HG02763 (cell line): ENCODE data around the gene UGT8.
"Not testable (repeated sequence)": the region's sequence is repeated elsewhere in the genome, so short reads cannot be mapped to it uniquely, and the experiment has no call there.

Experiments
- ATAC-seq: cut with Tn5 transposase; IDR thresholded peaks from one replicate; pipeline ENCODE4 v1.9.1; 2021; ENCODE audit warnings: mild to moderate bottlenecking, moderate library complexity; ENCODE audit not compliant: unreplicated experiment

The UGT8 gene

DNA sequence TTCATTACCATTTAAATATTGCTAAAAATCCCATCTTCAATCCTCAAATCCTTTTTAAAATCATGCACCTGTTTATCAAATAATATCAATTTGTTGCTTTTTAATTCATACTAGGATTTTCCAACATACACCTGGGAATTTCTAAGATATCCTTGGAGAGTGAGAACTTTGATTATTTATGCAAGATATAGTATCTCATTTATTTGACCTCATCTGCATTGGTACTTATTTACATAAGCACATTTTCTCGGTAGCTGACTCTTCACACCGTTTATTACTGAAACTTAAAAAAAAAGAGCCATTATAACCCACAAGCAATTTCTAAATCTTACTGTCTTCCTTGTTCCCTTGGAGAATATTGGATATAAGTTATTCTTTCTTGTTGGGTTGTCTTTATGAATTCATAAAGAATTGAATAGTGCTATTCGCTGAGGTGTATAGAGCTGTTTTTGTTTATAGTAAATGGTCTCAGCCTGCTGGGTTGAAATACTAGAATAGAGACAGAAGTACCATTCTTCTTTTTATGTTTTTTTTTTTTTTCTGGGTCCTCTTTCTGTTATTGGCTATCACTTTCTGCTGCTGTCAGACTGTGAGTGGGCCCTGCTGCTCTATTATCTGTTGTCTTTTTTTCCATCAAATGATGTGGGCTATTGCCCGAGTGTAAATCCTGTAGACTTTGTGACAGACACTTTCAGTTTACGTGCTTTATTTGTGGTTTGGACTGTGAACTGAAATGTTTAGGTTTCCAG is 2.9 kb downstream of the UGT8 start:
- peak; percentile 32 for ATAC-seq

DNA sequence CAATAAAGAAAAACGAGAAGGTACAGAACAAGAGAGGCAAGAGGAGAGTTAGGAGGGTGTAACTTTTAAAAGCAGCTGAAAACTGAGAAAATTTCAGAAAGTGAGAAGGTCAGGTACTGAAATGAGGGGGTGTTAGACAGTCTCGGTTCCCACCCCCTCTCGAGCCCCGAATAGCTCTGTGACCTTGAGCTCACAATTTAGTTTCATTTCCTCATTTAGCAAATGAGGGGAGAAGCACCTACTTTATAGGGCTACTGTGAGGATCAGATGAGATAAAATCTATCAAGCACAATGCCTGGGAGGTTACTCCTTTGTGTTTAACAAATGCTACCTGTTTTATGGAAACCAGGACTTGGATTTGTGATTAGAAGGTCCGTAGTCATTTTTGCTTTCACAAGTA is 4.9 kb downstream of the UGT8 start:
- ATAC-seq, result peak; percentile 97

DNA sequence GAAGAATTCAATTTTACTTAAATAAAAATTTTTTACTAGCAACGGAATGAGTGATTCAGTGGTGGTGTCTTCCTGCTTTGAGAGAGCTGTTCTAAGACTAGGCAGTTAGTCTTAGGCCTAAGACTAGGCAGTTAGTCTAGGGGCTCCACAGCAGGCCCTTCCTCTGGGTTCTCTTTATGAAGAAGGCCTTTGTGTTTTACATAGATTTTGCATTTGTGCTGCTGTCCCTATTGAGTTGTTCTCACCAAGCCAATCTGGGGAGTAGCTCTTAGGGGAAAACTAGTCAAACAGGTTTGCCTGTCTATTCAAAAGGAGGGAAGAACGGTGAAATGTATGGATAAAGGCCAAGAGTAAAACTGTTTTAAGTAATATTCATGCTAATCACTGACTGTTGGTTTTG is 7.6 kb downstream of the UGT8 start:
- ATAC-seq, result no peak

DNA sequence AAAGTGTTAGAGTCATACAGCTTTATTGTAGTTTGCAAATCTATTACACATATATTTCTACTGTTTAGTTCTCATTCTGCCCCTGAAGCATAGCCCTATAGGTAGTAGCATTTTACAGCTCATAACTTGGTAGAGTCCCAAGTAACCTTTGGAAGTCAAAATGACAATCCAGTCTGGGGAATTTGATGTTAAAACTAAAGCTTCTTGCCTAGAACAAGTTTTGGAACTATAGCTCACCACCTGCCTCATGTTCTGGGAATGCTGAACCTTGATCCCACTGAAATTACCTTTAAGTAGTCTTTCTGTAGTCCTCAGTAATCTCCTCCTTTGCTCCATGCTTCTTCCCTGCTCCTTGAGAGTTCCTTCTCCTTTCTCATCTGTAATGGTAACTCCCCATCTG is 8.4 kb downstream of the UGT8 start:
- ATAC-seq, result no peak

DNA sequence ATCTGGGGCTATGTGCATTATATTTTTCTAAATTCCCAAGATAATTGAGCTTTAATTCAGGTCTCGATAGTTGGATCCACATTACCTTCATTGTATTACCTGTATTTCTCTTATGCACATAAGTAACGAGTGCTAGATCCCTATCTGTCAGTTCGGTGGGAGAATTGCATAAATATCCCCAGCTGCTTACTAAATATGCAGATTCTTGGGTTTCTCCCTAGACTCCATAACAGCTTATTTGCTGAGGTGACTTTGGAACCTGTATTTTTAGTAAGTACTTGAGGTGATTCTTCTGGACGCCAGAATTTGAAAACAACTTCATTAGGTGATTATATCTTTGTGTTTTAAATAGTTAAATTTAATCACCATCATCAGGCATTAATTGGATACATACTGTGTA is 15.0 kb downstream of the UGT8 start:
- no peak for ATAC-seq

DNA sequence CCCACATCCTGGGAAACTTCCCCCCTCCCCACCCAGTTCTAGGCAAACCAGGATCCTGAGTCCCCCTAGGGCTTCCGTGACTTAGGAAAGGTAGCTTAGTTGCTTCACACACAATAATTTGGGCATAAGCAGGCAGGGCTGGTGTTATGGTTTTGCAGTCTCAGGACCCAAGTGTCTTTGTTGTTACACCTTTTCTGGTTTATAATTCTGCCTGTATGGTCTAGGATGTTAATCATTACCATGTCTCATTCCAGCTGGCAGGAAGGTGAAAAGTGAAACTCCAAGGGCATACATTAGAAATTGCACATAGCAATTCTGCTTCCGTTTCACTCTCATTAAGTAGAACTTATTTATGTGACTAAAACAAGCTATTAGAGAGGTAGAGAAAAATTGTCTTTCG is 16.8 kb downstream of the UGT8 start:
- ATAC-seq, result peak; percentile 64

DNA sequence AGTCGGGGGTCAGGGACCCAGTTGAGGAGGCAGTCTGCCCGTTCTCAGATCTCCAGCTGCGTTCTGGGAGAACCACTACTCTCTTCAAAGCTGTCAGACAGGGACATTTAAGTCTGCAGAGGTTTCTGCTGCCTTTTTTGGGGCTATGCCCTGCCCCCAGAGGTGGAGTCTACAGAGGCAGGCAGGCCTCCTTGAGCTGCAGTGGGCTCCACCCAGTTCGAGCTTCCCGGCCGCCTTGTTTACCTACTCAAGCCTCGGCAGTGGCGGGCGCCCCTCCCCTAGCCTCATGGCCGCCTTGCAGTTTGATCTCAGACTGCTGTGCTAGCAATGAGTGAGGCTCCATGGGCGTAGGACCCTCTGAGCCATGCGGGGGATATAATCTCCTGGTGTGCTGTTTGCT is 17.4 kb downstream of the UGT8 start:
- not testable (repeated sequence) for ATAC-seq

DNA sequence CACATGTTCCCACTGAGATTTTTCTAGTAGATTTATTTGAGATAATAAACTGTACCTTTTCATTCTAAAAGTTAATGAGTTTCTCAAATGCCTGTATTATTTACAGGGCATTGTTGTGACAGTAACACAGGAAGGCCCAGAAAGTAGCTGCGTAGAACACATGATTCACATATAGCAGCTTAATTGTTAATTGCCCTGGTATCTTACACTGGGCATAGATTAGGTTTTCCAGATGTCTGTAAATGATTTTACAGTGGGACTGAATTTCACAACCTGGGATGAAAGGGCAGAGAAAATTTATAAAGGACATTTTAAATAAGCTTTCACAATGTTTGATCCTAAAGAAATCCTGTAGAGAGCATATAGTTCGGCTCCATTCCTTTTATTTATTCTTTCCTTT is 27.6 kb downstream of the UGT8 start:
- no peak for ATAC-seq

DNA sequence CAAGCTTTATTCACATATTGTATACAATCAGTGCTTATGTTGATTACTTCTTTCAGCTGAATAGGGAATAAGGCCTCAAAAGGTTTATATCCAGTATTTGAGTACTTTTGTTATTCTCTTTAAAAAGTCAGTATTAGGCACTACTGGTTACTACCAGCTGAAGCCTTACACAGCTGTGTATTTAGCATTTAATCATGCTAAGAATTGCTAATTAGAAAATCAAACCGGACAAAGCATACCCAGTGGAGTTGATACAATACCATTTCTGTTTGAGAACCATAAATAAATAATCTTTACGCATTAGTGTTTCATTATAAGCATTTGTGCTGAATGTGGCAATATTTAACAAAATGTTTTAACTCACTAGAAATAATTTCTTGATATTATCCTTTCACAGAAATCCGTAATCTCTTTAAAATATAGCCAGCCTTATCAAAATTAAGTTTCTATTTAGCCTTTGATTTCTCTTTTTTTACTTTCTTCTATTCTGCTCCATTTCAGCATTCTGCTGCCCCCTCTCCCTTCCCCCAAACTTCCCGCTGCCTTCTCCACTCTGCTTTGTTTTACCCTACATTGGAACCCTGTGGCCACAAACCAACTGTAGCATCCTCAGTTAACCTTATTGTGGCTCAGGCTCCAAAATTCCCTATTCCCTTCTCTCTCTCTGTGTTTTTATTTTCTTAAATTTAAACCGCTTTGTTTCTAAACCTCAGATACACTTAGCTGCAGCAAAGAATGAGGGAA is 37.8 kb downstream of the UGT8 start:
- ATAC-seq, result no peak

DNA sequence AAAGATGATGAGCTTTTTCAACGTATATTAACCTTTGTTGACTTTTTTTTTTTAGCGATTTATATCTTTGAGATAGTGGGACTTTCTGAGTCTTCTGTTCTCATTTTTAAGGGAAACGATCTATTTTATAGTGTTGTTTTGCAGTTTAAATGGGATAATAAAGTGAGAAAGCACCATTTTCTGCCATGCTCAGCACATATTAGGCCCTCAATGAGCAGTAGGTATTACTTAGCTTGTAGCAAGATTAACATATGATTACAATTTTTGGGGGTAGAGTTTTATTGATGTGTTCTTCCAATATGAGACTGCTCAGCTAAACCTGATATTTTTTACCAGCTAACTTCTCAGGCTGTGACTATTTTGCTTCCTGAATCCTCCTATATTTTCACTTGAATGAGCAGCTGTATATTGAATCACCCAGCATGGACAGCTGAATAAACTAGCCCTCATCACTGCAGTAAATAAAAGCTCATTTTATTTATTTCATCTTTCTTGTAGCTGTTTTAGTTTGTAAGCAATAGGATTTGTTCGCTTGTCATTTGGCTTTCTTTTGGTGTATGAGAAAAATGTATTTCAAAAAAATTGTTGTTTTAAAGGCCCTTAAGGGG is 43.7 kb downstream of the UGT8 start:
- no peak for ATAC-seq

DNA sequence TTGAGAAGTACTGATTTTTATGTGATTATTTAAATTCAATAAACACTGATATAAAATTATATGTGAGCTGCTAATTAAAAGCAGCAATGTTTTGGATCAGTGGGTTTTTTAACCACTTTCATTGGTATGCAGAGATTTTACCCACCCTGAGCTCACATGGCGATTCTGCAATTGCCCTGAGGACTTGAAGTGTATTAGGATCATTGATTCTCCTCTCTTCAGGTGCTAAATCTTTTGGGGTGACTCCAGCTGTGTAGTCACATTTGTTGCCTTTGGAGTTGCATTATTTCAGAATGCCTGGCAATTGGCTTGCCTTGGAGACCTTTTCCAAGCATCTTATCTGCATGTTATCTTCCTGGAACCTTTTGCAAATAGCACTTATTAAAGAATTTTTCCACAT is 51.3 kb downstream of the UGT8 start:
- no peak for ATAC-seq

DNA sequence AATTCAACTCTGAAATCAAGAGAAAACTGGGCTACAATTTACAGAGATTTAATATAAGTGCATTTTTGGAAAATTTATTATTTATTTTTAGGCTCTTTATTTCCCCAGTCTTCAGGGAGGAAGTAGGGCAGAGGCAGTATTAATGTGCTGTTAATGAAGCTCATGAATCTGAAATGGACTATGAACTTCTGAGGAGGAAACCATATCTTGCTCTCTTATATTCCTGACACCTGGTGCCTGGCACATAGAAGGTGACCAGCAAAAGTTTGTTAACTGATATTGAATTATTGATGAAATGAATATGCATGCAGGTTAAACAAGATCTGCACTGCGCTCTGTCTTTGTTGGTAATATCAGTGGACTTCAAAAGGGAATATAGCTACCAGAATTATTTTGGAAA is 55.1 kb downstream of the UGT8 start:
- no peak for ATAC-seq

DNA sequence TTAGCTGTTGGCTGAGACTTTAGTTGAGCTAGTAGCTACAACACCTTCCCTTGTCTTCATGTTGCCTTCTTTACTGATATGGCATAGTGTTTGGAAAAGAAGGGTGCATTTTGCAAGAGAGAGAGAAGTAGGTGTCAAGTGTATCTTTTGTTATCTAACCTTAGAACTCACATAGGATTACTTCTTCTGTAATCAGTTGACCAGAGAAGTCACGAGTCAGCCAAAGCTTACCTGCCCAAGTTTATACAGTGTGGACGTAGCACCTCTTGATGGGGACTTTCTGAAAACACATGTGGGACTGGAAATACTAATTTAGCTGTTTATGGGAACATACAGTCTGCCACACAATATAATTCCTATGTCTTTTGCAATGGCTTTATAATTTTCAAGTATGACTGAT is 56.0 kb downstream of the UGT8 start:
- no peak for ATAC-seq

DNA sequence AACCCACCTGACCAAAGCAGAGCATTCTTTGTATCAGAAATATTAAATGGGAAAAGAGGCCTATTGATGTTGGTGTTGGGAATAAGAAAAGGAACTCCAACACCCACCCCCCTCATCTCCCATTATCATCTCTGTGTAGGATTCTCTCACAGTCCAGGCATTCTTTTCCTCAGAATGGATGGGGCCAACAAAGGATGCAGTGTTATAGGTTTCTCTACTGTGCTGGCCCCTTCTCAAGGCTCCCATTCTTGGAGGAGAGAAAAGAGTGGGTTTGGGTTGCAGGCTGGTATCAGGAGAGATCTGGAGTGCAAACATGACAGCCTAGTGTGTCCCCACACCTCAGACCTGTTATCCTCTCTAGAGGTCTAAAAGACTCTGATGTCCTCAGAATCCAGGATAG is 59.6 kb downstream of the UGT8 start:
- no peak for ATAC-seq

DNA sequence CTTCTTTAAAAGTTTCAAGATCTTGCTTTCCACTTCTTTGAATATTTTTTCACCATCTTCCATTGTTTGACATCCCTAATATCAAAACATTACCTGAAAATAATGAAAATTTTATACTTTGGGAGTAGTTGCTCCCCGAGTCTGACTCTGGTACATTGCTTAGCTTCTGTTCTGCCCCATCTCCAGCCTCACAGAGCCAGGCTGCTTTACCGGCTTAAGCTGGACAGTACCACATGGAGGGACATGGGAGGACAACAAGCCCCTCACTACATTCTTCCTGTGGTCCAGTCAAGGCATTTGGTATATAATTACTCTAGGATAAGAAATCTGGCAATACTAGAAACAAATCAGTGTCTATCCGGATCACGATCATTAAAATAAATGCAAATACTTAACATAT is 60.2 kb downstream of the UGT8 start:
- no peak for ATAC-seq

DNA sequence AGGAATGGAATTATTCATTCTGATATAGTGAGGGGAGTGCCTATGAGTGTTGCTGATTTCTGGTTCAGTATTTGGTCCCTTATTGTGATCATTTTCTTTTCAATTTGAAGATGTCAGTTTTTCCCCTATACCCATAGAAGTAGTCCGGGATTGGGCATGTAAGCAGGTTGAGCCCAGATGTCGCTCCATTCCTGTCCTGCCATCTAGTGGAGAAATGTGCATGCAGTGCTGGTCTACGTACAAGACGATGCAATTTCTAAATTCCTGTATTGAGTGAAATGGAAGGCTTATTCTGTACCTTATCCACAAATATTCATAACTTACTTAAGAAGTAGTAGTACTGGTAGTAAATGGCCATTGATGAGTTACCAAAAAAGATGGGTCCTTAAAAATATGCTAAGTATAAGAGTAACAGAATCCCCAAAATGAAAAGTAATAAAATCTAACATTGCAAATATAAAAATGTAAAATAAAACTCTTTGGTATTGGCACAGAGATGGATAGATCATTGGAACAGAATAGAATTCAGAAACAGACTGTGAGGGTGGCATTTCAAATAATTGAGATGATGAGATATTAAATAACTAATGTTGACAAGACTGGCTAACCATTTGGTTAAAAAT is 60.9 kb downstream of the UGT8 start:
- ATAC-seq, result peak; percentile 93

DNA sequence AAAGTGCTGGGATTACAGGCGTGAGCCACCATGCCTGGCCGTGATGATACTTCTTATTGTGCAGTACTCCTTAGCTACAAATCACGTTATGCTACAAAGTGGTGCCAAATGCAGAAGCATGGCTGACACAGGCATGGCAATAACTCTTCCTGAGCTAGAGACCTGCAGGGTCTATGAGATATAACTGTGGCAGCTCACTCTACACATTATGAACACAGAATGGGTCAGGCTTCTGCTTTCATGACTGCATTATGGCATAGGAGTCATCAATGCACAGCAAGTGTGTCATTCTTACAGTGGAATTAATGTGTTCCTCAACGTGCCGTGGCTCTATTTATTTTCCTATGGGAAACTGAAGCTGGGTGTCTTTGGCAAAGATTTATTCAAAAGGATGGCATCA is 64.5 kb downstream of the UGT8 start:
- no peak for ATAC-seq

DNA sequence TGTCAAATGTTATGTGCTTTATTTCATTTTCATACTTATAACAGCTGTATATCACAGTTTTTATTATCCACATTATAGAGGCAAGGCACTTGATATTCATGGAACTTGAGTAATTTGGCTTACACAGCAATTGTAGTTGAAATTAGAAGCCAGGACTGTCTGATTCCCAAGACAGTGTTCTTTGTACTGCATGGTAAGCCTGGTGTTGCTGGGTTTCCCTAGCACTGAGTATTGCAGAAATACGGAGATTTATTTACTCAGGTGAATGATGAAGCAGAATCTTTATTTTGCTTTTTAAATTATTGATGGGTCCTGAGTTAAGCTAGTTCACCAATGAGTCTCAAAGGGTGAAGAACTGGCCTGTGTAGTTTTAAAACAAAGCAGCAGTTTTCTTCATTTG is 70.0 kb downstream of the UGT8 start:
- ATAC-seq, result no peak

DNA sequence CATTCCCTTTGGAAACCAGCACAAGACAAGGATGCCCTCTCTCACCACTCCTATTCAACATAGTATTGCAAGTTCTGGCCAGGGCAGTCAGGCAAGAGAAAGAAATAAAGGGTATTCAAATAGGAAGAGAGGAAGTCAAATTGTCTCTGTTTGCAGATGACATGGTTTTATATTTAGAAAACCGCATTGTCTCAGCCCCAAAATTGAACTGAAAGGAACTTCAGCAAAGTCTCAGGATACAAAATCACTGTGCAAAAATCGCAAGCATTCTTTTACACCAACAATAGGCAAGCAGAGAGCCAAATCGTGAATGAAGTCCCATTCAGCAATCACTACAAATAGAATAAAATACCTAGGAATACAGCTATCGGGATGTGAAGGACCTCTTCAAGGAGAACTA is 72.1 kb downstream of the UGT8 start:
- not testable (repeated sequence) for ATAC-seq

DNA sequence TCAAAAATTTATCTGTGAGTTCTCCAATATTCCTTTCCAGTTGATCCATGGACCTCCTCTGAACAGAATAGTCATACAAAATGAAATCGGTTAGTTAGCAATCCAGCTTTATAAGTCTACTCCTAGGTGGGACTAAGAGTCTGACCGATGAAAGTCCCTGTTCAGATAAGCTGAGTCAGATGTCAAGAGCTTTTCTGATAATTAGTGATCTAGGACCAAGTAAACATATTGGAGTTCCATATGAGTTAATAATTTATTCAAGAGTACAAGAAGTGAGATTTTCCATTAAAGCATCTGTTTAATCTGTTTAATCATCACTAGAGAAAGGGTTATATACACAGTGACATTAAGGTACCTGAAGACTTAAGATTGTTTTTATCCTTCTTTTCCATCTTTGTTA is 74.7 kb downstream of the UGT8 start:
- ATAC-seq, result no peak

DNA sequence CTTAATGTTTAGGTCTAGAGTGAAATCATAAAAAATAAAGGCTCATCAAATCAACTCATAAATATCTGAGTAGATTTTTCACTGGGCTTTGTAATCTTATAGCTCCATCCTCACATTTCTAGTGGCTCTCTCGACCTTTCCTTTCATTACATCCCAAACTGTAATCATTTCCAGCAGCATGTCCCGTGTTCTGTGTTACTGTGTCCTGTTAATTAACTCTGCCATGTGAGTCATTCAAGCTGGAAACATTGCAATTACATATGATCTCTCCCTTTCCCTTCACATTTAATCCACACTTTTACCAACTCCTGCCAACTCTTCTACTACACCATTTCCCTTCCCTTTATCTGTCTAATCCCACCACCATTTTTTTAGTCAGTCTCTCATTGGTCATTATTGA is 75.5 kb downstream of the UGT8 start:
- no peak for ATAC-seq
